Measurements from ENCODE around the gene CROCC2. TPM values are rescaled to one million over a fixed set of nuclear protein-coding genes. Genes with fewer than 3 reads are reported as not detected.

Gene CROCC2
- total and polyA plus RNA-seq, 7 experiments from 2014 or later, result 0.22 TPM; not detected in 6

DNA sequence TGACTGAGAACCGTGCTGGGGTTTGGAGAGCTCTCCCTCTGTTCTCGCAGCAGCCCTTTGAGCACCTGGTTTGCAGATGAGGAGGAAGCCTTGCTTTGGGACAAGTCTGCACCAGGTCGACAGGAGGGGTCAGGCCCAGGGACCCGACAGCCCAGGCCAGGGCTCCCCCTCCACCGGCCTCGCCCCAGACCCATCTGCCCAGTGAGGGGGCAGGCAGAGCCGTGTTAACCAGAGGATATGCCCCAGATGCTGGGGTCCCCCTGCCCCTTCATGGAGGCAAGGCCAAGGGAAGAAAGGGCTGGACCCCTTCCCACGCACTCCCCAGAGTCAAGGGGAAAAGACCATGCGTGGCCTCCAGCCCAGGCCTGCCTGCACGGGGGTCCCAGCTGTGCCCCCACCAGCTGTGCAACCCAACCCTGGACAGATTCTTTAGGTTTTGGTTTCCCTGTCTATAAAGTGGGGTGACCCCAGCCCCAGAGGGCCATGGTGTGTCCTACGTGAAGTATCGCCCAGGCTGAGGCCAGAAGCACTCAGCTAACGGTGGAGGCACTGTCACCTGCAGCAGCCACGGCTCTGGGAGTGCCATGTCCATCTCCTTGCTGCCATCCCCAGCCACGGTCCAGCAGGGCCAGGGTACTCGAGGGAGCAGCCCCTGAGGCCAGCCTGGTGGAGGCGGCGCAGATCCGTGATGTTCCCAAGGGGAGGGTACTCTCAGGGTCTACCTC, 87.5 kb downstream of the CROCC2 start:
- Mint-ChIP-seq H3K4me3 (peak overlapping the region in 1 of 10 donors; percentile 38), H3K9me3 (no peaks in the 10 kb centered on the region), H3K36me3 (no peaks in the 10 kb centered on the region), H3K4me1 (peaks cover 0 to 14% (median 5%) of the 10 kb centered on the region in 7 donors), H3K27ac (no peak overlapping the region), H3K27me3 (peaks cover 0 to 16% (median 7%) of the 10 kb centered on the region in 5 donors)
- H3K27ac ChIP-seq (ENCODE audit: low read depth, low read length), result no peak overlapping the region
- DNase-seq, result no peak
- no peaks in the 10 kb centered on the region for H3K4me1 ChIP-seq (ENCODE audit: control insufficient read depth in 2 of 2, insufficient read depth in 2 of 2, low read length in 2 of 2)
- ChIA-PET CTCF (no interaction called here), POLR2A (no interaction called here)
- no peaks in the 10 kb centered on the region for H3K36me3 ChIP-seq (ENCODE audit: control insufficient read depth in 2 of 3, insufficient read depth in 3 of 3, low read length in 3 of 3)
- no peak for ATAC-seq
- H3K4me3 ChIP-seq (ENCODE audit: low read length), result no peak overlapping the region
- intact Hi-C loops (cut with micrococcal nuclease), result no loop called here
- no peaks in the 10 kb centered on the region for H3K27me3 ChIP-seq (ENCODE audit: control insufficient read depth in 2 of 2, insufficient read depth in 2 of 2, low read length in 2 of 2)
- H3K9me3 ChIP-seq (ENCODE audit: control insufficient read depth in 2 of 3, low read length in 3 of 3), result no peaks in the 10 kb centered on the region

DNA sequence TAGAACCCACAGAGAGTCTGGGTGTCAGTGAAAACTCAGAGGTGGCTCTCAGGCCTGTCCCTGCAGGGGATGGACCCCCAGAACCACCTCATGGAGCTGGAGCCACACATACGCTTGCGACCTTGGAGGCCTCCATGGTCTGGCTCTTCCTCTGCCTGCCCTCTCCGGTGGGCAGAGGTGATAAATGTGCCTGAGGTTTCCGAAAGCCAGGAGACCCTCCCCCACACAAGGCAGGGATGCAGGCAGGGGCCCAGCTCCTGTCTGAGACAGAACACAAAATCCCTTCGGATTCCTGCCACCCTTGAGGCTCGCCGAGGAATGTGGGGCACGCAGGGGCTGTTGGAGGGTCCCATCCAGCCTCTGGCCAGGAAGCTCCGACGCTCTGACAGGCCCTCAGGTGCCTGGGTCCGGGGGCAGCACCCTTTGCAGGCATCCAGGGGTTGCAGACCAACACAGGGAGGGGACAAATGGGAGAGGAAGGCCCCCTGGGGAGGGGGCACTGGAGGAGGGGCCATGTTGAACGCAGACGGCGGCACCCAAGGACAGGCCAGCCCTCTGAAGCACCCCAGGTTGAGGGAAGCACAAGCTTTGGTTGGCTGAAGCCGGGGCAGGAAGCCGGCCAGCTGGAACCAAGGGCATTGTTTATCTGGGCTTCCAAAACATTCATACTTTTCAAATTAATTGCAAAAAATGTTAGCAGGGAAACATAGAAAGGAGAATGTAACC, 88.2 kb downstream of the CROCC2 start:
- Mint-ChIP-seq H3K36me3 (no peaks in the 10 kb centered on the region), H3K4me1 (peaks cover 0 to 14% (median 5%) of the 10 kb centered on the region in 7 donors), H3K4me3 (no peak overlapping the region), H3K27me3 (peaks cover 0 to 16% (median 7%) of the 10 kb centered on the region in 5 donors), H3K9me3 (no peaks in the 10 kb centered on the region), H3K27ac (no peak overlapping the region)
- no peak for DNase-seq
- POLR2A ChIA-PET, result no interaction called here
- Histone ChIP-seq H3K4me3 (ENCODE audit: low read length) (no peak overlapping the region), H3K9me3 (ENCODE audit: control insufficient read depth in 2 of 3, low read length in 3 of 3) (no peaks in the 10 kb centered on the region), H3K27ac (ENCODE audit: low read depth, low read length) (no peak overlapping the region), H3K27me3 (ENCODE audit: control insufficient read depth in 2 of 2, insufficient read depth in 2 of 2, low read length in 2 of 2) (no peaks in the 10 kb centered on the region), H3K4me1 (ENCODE audit: control insufficient read depth in 2 of 2, insufficient read depth in 2 of 2, low read length in 2 of 2) (no peaks in the 10 kb centered on the region), H3K36me3 (ENCODE audit: control insufficient read depth in 2 of 3, insufficient read depth in 3 of 3, low read length in 3 of 3) (no peaks in the 10 kb centered on the region)
- ATAC-seq, result no peak
- intact Hi-C loops (cut with micrococcal nuclease), result no loop called here
- CTCF ChIA-PET, result no interaction called here

- no peaks in the 10 kb centered on the region for H3K36me3 ChIP-seq (ENCODE audit: control insufficient read depth in 2 of 3, insufficient read depth in 3 of 3, low read length in 3 of 3)
- ChIA-PET POLR2A (interaction anchor here (1.2 kb wide), 1 partner anchor 13 kb away, joined by 3 read pairs; no protein-coding TSS in a partner anchor), CTCF (no interaction called here)
- intact Hi-C loops (cut with micrococcal nuclease), result loop anchor here in 1 of 2 donors (5.0 kb wide), 1 partner anchor 42 kb away; no protein-coding TSS in a partner anchor
- Mint-ChIP-seq H3K4me3 (peak overlapping the region in 1 of 10 donors; percentile 35), H3K4me1 (peaks cover 4 to 22% (median 10%) of the 10 kb centered on the region in 7 donors), H3K9me3 (no peaks in the 10 kb centered on the region), H3K27ac (peak overlapping the region in 1 of 9 donors; percentile 67), H3K36me3 (peaks cover 0 to 2% (median 0%) of the 10 kb centered on the region in 5 donors), H3K27me3 (peaks cover 0 to 25% (median 15%) of the 10 kb centered on the region in 5 donors)
- no peak for ATAC-seq
- H3K4me1 ChIP-seq (ENCODE audit: control insufficient read depth in 2 of 2, insufficient read depth in 2 of 2, low read length in 2 of 2), result no peaks in the 10 kb centered on the region
- no peaks in the 10 kb centered on the region for H3K9me3 ChIP-seq (ENCODE audit: control insufficient read depth in 2 of 3, low read length in 3 of 3)
- H3K4me3 ChIP-seq (ENCODE audit: low read length), result no peak overlapping the region
- H3K27ac ChIP-seq (ENCODE audit: low read depth, low read length), result no peak overlapping the region
- no peak for DNase-seq
- no peaks in the 10 kb centered on the region for H3K27me3 ChIP-seq (ENCODE audit: control insufficient read depth in 2 of 2, insufficient read depth in 2 of 2, low read length in 2 of 2)
These were observed 89.2 kb downstream of the CROCC2 start for GRCh38 chr2:240995041-240996021.

GRCh38 chr2:240996161-240996833, 90.2 kb downstream of the CROCC2 start:
- Histone ChIP-seq H3K4me3 (ENCODE audit: low read length) (no peak overlapping the region), H3K27me3 (ENCODE audit: control insufficient read depth in 2 of 2, insufficient read depth in 2 of 2, low read length in 2 of 2) (no peaks in the 10 kb centered on the region), H3K27ac (ENCODE audit: low read depth, low read length) (no peak overlapping the region), H3K4me1 (ENCODE audit: control insufficient read depth in 2 of 2, insufficient read depth in 2 of 2, low read length in 2 of 2) (no peaks in the 10 kb centered on the region), H3K9me3 (ENCODE audit: control insufficient read depth in 2 of 3, low read length in 3 of 3) (no peaks in the 10 kb centered on the region), H3K36me3 (ENCODE audit: control insufficient read depth in 2 of 3, insufficient read depth in 3 of 3, low read length in 3 of 3) (no peaks in the 10 kb centered on the region)
- DNase-seq (no peak), ATAC-seq (no peak)
- Mint-ChIP-seq H3K4me3 (peak overlapping the region in 1 of 10 donors; percentile 62), H3K36me3 (peaks cover 0 to 2% (median 0%) of the 10 kb centered on the region in 5 donors), H3K9me3 (no peaks in the 10 kb centered on the region), H3K27me3 (peaks cover 0 to 33% (median 20%) of the 10 kb centered on the region in 5 donors), H3K27ac (peak overlapping the region in 1 of 9 donors; percentile 31), H3K4me1 (peaks cover 4 to 27% (median 12%) of the 10 kb centered on the region in 7 donors)
- ChIA-PET CTCF (no interaction called here), POLR2A (interaction anchor here (1.2 kb wide), 1 partner anchor 12 kb away, joined by 3 read pairs; no protein-coding TSS in a partner anchor)
- intact Hi-C loops (cut with micrococcal nuclease), result loop anchor here in 1 of 2 donors (5.0 kb wide), 1 partner anchor 41 kb away; no protein-coding TSS in a partner anchor

DNA sequence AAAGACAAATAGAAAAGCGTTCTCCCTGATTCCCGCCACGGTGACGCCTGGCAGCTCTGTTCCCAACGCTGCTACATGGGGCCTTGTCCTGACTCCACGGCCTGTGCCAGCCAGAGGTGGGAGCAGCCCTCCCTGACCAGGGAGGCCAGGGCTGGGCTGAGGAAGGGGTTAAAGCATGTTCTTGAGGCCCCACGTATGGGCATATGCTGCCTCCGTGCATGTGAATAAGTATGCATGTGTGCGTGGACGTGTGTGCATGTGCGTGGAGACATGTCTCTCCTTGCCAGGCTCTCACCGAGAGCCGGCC, 90.7 kb downstream of the CROCC2 start:
- Mint-ChIP-seq H3K27me3 (peaks cover 0 to 33% (median 20%) of the 10 kb centered on the region in 5 donors), H3K4me3 (peak overlapping the region in 2 of 10 donors; percentile 77 to 89), H3K4me1 (peaks cover 4 to 27% (median 12%) of the 10 kb centered on the region in 7 donors), H3K27ac (peak overlapping the region in 3 of 9 donors; percentile 21 to 96 (median 31)), H3K9me3 (no peaks in the 10 kb centered on the region), H3K36me3 (peaks cover 0 to 2% (median 0%) of the 10 kb centered on the region in 5 donors)
- no peaks in the 10 kb centered on the region for H3K4me1 ChIP-seq (ENCODE audit: control insufficient read depth in 2 of 2, insufficient read depth in 2 of 2, low read length in 2 of 2)
- H3K27me3 ChIP-seq (ENCODE audit: control insufficient read depth in 2 of 2, insufficient read depth in 2 of 2, low read length in 2 of 2), result no peaks in the 10 kb centered on the region
- H3K9me3 ChIP-seq (ENCODE audit: control insufficient read depth in 2 of 3, low read length in 3 of 3), result no peaks in the 10 kb centered on the region
- CTCF ChIA-PET, result no interaction called here
- ATAC-seq (no peak), DNase-seq (no peak)
- H3K4me3 ChIP-seq (ENCODE audit: low read length), result no peak overlapping the region
- POLR2A ChIA-PET, result no interaction called here
- H3K36me3 ChIP-seq (ENCODE audit: control insufficient read depth in 2 of 3, insufficient read depth in 3 of 3, low read length in 3 of 3), result no peaks in the 10 kb centered on the region
- intact Hi-C loops (cut with micrococcal nuclease), result loop anchor here in 1 of 2 donors (5.0 kb wide), 1 partner anchor 41 kb away; no protein-coding TSS in a partner anchor
- H3K27ac ChIP-seq (ENCODE audit: low read depth, low read length), result no peak overlapping the region

Measured in naive thymus-derived CD4-positive, alpha-beta T cell (primary cell).